HL-60 (cell line): Measurements from ENCODE around the gene EMID1.

ENCODE experiments used
- POLR2AphosphoS5 ChIP-seq: IDR thresholded peaks from 2 replicates; pipeline ENCODE4 v1.6.1; 2012; ENCODE audit warnings: low read depth
- SPI1 ChIP-seq: IDR thresholded peaks from 2 replicates; pipeline ENCODE4 v1.6.1; 2012; ENCODE audit warnings: low read depth, mild to moderate bottlenecking, borderline replicate concordance
- TF ChIP-seq, protein P1 (sequence below): IDR thresholded peaks from one replicate; pipeline ENCODE4 v1.5.1; 2011; ENCODE audit warnings: low read length, control low read depth, inconsistent platforms; ENCODE audit not compliant: insufficient read depth
- TF ChIP-seq, protein P2 (sequence below): IDR thresholded peaks from 2 replicates; pipeline ENCODE4 v1.6.1; 2012; ENCODE audit warnings: low read depth; ENCODE audit not compliant: insufficient replicate concordance

DNA sequence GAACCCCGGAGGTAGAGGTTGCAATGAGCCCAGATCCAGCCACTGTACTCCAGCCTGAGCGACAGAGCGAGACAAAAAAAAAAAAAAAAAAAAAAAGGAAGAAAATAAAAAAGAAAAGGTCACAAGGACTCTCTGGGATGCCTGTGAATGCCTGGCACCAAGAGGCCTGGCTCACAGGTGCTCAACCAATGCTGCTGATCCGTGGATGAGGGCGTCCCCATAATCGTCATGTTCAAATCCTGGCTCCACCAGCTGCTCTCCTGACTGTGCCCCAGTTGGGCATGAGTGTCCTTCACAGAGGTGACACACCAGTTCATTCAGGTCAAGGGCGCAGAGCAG lies 100.1 kb downstream of the EMID1 start:
- TF ChIP-seq, protein P1, sequence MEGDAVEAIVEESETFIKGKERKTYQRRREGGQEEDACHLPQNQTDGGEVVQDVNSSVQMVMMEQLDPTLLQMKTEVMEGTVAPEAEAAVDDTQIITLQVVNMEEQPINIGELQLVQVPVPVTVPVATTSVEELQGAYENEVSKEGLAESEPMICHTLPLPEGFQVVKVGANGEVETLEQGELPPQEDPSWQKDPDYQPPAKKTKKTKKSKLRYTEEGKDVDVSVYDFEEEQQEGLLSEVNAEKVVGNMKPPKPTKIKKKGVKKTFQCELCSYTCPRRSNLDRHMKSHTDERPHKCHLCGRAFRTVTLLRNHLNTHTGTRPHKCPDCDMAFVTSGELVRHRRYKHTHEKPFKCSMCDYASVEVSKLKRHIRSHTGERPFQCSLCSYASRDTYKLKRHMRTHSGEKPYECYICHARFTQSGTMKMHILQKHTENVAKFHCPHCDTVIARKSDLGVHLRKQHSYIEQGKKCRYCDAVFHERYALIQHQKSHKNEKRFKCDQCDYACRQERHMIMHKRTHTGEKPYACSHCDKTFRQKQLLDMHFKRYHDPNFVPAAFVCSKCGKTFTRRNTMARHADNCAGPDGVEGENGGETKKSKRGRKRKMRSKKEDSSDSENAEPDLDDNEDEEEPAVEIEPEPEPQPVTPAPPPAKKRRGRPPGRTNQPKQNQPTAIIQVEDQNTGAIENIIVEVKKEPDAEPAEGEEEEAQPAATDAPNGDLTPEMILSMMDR: no peak
- TF ChIP-seq POLR2AphosphoS5 (no peak), SPI1 (no peak)
- TF ChIP-seq, protein P2, sequence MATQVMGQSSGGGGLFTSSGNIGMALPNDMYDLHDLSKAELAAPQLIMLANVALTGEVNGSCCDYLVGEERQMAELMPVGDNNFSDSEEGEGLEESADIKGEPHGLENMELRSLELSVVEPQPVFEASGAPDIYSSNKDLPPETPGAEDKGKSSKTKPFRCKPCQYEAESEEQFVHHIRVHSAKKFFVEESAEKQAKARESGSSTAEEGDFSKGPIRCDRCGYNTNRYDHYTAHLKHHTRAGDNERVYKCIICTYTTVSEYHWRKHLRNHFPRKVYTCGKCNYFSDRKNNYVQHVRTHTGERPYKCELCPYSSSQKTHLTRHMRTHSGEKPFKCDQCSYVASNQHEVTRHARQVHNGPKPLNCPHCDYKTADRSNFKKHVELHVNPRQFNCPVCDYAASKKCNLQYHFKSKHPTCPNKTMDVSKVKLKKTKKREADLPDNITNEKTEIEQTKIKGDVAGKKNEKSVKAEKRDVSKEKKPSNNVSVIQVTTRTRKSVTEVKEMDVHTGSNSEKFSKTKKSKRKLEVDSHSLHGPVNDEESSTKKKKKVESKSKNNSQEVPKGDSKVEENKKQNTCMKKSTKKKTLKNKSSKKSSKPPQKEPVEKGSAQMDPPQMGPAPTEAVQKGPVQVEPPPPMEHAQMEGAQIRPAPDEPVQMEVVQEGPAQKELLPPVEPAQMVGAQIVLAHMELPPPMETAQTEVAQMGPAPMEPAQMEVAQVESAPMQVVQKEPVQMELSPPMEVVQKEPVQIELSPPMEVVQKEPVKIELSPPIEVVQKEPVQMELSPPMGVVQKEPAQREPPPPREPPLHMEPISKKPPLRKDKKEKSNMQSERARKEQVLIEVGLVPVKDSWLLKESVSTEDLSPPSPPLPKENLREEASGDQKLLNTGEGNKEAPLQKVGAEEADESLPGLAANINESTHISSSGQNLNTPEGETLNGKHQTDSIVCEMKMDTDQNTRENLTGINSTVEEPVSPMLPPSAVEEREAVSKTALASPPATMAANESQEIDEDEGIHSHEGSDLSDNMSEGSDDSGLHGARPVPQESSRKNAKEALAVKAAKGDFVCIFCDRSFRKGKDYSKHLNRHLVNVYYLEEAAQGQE: no peak
